ENCODE results near the gene C6orf62.
"Not testable (repeated sequence)": the region's sequence is repeated elsewhere in the genome, so short reads cannot be mapped to it uniquely, and the experiment has no call there.

Gene C6orf62

DNA sequence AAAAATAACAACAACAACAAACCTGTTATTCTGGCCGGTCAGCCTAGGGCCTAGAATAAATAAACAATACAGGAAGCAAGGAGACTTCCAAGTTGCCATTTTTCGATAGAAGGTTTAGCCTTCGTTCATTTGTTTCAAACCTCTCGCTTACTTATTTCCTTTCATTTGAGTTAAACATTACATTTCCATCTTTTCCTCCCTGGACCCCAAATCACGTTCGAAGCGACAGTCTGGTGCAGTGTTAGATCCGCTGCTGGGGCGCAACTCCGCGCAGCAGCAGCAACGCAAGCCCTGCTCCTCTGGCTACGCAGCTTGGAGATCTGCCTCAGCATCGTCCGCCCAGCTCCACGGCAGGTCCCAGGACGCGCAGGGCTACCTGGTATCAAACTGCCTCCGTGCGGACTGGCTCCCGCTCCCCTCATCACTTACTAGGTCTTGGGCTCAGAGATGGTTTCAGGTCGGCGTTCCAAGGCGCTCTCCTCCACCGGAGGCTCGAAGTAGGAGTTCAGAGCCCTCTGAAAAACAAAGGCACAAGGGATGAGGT lies 52.8 kb downstream of the C6orf62 start:
- no peak for DNase-seq

DNA sequence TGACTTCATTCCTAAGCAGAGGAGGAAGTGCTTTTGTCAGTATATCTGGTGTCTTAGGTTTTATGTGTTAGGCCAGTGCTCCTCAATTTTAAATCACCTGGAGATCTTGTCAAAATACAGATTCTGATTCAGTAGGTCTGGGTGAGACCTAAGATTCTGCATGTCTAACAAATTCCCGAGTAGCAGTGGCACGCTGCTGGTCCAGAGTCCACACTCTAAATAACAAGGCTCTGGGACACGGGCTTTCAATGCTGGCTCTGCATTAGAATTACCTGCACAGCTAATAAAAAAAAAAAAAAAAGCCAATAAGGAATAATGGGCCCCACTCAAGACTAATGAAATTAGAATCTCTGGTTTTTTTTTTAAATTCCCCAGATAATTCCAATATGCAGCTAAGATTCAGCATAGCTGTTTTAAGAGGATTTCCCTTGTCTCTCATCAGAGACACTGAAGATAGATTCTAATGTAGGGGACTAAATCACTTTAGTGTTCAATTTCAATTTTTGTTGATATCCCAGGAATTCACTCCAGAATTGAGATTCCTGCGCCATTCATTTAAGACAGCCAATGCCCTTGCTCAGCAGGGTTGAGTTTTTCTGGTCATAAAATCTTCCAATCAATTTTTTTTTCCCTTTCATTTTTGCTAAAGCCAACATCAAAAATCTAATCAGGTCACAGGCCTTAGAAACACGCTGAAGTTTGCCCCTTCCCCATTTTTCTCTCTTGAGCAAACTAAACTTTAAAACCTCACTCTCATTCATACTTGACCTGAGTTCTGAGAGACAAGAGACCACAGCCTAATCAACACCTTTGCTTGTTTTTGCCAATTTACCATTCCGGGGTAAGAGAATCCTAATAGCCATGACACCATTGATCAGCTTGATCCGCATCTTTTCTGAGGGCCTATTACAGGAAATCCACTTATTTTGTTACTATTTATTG lies 54.6 kb downstream of the C6orf62 start:
- DNase-seq: no peak

DNA sequence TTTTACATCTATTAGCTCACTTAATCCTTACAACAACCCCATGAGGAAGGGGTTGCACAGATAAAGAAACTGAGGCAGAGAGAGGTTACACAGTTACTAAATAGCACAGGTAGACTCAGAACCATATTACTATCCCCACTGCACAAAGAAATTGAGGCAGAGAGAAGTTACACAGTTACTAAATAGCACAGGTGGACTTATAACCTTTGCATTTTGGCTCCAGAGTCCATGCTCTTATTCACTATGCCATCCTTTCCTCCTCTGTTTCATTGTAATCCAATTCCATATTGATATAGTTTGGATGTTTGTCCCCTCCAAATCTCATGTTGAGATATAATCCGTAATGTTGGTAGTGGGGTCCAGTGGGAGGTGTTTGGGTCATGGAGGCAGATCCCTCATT lies 55.8 kb downstream of the C6orf62 start:
- no peak for DNase-seq

DNA sequence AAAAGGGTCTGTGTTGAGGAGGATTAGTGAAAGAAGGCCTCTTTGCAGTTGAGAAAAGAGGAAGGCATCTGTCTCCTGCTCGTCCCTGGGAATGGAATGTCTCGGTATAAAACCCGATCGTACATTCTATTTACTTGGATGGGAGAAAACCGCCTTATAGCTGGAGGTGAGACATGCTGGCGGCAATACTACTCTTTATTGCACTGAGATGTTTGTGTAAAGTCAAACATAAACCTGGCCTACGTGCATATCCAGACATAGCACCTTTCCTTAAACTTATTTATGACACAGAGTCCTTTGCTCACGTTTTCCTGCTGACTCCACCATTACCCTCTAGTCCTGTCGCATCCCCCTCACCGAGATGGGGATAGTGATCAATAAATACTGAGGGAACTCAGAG lies 56.7 kb downstream of the C6orf62 start:
- DNase-seq: no peak

DNA sequence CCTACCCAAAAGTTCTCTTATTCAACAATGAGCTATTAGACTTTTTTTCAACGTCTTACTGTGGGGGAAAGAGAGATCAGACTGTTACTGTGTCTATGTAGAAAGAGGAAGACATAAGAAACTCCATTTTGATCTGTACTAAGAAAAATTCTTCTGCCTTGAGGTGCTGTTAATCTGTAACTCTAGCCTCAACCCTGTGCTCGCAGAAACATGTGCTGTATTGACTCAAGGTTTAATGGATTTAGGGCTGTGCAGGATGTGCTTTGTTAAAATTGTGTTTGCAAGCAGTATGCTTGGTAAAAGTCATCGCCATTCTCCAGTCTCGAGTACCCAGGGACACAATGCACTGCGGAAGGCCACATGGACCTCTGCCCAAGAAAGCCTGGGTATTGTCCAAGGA lies 57.2 kb downstream of the C6orf62 start:
- DNase-seq: not testable (repeated sequence)

DNA sequence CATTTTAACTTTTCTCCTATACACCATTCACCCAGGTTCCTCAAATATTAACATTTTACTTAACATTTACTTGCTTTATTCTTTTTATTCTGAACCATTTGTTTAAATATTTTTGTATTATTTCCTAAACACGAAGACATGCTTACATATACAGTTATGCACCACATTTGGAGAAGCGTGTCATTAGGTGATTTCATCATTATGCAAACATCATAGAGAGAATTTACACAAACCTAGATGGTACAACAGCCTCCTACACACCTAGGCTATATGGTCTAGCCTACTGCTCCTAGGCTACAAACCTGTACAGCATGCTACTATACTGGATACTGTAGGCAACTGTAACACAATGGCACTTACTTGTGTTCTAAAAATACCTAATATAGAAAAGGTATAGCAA lies 58.8 kb downstream of the C6orf62 start:
- DNase-seq: no peak

DNA sequence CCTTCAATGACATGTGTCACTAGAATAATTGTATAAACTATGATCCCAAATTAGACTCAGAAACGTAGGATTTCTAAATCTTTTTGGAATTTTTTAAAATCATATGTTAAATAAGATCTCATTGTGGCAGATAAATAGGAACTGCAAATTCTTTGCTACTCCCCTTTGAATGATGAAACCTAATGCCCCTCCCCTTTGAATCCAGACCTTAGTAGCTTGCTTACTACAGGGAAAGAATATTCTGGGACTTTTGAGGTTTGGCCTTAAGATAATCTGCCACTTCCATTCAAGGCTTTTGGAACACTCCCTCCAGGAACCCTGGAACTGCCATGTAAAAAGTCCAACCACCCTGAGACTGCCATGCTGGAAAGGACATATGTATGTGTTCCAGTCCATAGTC lies 59.4 kb downstream of the C6orf62 start:
- no peak for DNase-seq

DNA sequence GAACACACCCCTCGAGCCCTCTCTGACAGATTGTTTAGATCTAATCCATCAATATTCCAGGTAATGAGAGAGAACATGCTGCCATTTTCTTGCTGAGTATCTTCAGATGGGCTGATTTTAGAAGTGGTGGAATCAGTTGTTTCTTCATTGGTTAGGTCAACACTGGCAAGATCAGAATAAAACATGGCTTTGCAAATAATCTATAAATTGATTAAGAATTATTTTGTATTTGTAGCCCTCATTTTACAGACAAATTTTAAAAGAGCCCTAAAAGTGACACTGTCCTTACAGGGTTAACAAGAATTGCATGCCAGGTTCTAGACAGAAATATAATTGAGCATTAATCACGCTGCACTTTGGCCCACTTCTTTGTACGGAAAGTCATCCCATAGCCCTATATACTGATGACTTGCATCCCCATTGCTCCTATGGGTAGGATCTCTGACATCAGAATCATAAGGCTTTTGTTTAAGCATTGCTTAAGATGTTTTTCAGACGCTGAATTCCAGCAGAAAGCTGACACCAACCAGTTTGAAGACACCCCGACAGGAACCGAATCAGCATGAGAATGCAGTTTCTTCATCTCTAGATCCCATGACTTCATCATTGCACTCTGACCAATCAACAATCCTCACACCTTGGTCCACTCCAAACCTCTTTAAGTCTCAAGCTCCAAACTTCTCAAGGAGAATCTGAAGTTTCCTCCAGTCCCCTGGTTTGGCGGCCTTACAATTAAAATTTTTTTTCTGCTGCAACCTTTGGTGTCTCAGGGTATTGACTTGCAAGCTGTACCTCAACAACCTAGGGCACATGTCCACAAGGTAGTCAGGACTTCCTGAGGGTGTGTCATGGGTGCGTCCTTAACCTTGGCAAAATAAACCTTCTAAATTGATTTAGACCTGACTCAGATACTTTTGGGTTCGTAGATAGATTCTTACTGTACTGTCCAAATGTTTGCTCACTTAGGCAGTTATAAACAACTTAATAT lies 60.1 kb downstream of the C6orf62 start:
- DNase-seq: no peak

DNA sequence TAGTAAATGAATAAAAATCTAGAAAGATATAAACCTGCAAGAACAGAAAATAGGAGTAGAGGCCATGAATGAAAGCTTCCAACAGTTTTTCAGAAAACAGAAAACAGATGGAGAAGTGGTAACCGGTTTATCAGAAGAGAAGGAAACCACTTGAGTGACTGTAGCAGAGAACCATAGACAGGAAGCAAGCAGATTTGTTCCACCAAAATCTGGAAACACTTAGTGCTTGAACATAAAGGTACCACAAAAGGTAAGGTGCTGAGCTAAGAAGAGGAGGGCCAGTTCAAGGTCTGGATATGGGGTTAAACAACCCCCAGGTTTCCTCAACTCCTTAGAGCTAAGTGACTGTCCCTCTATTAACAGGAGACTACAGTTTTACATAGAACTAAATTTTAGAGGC lies 63.7 kb downstream of the C6orf62 start:
- no peak for DNase-seq

Data from stimulated activated CD4-positive, alpha-beta T cell treated with anti-CD3 and anti-CD28 coated beads, Interleukin-12 subunit alpha, Interleukin-12 subunit beta, amount 100 ng/mL, for 4 hours (primary cell).